Measurements from ENCODE around the gene ACAT1. TPM values are rescaled to one million over a fixed set of nuclear protein-coding genes. Genes with fewer than 3 reads are reported as not detected.

The ACAT1 gene
- total RNA-seq, 3 donors from 2014 or later: 88.8 to 123 (median 98.0) TPM

DNA sequence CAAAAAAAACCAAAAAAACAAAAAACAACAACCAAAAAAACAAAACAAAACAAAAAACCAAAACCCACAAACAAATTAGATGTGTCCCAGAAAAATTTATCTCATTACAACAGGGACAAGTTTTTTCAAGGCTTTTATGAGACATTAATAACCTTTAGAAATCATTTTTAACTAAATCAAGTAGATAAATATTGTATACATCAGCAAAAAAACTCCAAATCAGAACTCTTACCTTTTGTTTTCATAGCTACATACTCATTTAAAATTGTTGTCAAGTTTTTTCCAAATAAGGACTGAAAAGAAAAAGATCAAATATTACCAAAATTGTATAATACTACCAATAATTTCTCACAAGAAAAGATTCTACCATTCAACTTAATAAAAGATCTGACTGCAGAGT lies 72.4 kb downstream of the ACAT1 start:
- Histone ChIP-seq H3K9me3 (no peaks in the 10 kb centered on the region), H3K4me1 (ENCODE audit: low read depth) (no peaks in the 10 kb centered on the region), H3K4me3 (no peak overlapping the region), H3K36me3 (ENCODE audit: low read depth) (peaks cover 4% of the 10 kb centered on the region)
- intact Hi-C loops (cut with DNase I, micrococcal nuclease): no loop called here
- TF ChIP-seq, protein P1, sequence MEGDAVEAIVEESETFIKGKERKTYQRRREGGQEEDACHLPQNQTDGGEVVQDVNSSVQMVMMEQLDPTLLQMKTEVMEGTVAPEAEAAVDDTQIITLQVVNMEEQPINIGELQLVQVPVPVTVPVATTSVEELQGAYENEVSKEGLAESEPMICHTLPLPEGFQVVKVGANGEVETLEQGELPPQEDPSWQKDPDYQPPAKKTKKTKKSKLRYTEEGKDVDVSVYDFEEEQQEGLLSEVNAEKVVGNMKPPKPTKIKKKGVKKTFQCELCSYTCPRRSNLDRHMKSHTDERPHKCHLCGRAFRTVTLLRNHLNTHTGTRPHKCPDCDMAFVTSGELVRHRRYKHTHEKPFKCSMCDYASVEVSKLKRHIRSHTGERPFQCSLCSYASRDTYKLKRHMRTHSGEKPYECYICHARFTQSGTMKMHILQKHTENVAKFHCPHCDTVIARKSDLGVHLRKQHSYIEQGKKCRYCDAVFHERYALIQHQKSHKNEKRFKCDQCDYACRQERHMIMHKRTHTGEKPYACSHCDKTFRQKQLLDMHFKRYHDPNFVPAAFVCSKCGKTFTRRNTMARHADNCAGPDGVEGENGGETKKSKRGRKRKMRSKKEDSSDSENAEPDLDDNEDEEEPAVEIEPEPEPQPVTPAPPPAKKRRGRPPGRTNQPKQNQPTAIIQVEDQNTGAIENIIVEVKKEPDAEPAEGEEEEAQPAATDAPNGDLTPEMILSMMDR (IDR thresholded peaks at IDR 0.05): no peak
- DNase-seq (no peak), ATAC-seq (no peak)

DNA sequence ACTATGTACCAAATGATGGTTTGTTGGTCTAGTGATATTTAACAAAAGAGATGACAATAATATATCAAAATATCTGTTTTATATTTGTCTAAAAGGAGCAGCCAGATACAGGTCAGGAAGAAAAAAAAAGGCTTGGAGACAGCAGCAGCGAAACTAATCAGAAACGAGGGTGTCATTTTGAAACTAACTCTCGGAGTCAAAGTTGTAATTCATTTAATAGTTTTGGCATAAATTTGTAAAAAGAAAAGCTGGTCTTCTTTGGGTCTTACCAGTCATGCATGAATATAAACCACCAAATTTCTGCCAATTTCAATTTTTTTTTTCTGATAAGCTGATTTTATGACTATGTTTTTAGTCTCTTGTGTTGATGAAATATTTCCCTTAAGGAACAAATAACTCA lies 75.5 kb downstream of the ACAT1 start:
- no peak for ATAC-seq
- TF ChIP-seq, protein P1 (IDR thresholded peaks at IDR 0.05): no peak
- DNase-seq: no peak
- intact Hi-C loops (cut with DNase I, micrococcal nuclease): no loop called here
- H3K36me3 ChIP-seq (ENCODE audit: low read depth): peaks cover 4% of the 10 kb centered on the region
- H3K4me3 ChIP-seq: no peak overlapping the region
- no peaks in the 10 kb centered on the region for H3K9me3 ChIP-seq
- no peaks in the 10 kb centered on the region for H3K4me1 ChIP-seq (ENCODE audit: low read depth)

Other genes with a start within 250 kb of the ACAT1 start
- gene RAB39A, start 193.1 kb upstream of the ACAT1 start, total RNA-seq: 1 to 10 TPM; 1.4 to 1.8 (median 1.5) TPM
- 10 to 100 TPM; 26.2 to 43.7 (median 33.3) TPM for gene CUL5, start 112.7 kb upstream of the ACAT1 start, total RNA-seq
- gene NPAT, start 101.1 kb downstream of the ACAT1 start, total RNA-seq: 10 to 100 TPM; 11.1 to 15.8 (median 14.7) TPM
- 10 to 100 TPM; 30.5 to 56.8 (median 36.4) TPM for gene ATM, start 101.5 kb downstream of the ACAT1 start, total RNA-seq